NCI-H1694 (cell line): ENCODE results near the gene BIN1.

Source experiments
- DNase-seq: peaks from one replicate; lab custom pipeline; 2025; lab: John Stamatoyannopoulos, UW

BIN1 gene, protein sequence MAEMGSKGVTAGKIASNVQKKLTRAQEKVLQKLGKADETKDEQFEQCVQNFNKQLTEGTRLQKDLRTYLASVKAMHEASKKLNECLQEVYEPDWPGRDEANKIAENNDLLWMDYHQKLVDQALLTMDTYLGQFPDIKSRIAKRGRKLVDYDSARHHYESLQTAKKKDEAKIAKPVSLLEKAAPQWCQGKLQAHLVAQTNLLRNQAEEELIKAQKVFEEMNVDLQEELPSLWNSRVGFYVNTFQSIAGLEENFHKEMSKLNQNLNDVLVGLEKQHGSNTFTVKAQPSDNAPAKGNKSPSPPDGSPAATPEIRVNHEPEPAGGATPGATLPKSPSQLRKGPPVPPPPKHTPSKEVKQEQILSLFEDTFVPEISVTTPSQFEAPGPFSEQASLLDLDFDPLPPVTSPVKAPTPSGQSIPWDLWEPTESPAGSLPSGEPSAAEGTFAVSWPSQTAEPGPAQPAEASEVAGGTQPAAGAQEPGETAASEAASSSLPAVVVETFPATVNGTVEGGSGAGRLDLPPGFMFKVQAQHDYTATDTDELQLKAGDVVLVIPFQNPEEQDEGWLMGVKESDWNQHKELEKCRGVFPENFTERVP

GRCh38 chr2:127106991-127107621, at the start of gene BIN1:
BIN1 (minus strand) TSS chr2:127107154; CDS start chr2:127106943, 211 bp downstream.
- DNase-seq, result peak; percentile 62

DNA sequence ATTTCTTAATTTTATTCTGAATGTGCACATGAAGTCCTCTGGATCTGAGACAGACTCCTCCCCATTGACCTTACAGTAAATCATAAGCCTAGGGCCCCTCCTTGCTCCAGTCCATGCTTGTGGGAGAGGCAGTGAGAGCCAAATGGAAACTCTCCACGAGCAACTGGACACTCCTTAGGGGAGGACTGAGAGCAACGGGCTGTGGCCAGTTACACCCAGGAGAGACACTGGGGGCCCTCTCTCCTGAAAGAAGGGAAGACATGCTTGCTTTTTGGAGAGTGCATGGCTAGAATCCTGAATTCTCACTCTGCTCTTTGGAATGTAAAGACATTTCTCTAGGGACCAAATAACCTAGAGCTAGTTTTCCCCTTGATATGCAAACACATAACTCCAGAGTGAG, 49.0 kb upstream of the BIN1 start:
- no peak for DNase-seq

GRCh38 chr2:127155028-127155581, 48.2 kb upstream of the BIN1 start:
- DNase-seq, result no peak

DNA sequence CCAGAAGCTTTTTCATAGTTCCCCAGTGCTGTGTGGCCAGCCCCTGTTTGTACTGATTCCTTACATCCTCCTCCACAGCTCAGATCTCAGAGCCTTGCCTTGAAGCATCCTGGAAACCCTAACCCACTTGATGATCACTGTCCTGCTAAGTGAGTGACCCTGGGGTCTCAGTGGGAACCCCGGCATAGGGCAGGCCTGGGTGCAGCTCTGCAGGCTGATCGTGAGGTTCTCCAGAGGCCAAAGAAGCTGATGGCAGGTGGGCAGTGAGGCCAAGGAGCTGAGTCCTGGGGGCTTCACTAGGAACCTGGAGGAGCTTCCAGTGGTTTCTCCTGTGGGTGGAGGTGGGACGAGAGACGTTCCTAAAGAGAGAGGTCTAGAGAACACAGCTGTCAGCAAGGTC, 47.4 kb upstream of the BIN1 start:
- DNase-seq, result no peak

GRCh38 chr2:127153691-127154158, 46.8 kb upstream of the BIN1 start:
- no peak for DNase-seq

- no peak for DNase-seq
Measured at GRCh38 chr2:127150996-127151395, 44.0 kb upstream of the BIN1 start.

DNA sequence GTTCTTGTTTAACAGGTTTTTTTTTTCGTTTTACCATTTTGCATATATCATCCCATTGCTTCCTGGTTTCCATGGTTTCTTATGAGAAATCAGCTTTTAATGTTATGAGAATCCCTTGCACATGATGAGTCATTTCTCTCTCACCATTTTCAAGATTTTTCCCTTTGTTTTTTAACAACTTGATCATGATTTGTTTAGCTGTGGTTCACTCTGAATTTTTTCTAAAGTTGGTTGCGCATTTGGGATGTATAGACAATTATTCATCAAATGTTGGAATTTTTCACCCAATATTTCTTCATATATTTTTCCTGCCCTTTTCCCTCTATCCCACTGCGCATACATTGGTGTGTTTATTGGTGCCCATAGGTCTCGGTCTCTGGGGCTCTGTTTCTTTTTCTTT, 42.4 kb upstream of the BIN1 start:
- no peak for DNase-seq

GRCh38 chr2:127146820-127147502, 40.0 kb upstream of the BIN1 start:
- DNase-seq, result no peak

DNA sequence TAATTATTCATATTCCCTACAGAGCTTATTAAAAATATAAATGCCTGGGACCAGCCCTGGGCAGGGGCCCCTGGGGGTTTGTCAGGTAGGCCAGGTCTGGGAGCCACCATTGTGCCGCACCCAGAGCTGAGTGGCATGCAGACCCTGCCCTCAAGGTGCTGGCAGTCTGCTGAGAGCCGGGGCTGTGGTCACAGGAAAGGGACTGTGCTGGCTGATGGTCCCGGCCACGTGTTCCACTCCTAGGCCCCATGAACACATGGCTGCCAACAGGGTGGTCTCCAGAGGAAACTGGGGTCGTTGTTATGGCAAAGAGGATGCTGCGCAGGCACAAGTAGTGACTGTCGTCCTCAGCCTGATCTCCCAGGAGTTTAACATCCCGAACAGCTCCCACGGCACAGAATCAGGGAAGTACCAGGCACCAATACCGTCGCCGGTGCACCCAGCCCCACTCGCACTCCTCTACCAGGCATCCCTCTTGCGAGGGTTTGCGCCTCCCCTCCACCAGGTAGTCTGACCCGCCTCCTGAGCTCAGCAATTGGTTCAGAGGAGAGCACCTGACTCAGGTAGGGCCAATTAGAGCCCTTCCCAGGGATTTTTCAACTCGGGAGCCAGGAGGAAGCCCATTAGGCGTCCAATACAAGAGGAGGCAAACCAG, 39.2 kb upstream of the BIN1 start:
- no peak for DNase-seq

DNA sequence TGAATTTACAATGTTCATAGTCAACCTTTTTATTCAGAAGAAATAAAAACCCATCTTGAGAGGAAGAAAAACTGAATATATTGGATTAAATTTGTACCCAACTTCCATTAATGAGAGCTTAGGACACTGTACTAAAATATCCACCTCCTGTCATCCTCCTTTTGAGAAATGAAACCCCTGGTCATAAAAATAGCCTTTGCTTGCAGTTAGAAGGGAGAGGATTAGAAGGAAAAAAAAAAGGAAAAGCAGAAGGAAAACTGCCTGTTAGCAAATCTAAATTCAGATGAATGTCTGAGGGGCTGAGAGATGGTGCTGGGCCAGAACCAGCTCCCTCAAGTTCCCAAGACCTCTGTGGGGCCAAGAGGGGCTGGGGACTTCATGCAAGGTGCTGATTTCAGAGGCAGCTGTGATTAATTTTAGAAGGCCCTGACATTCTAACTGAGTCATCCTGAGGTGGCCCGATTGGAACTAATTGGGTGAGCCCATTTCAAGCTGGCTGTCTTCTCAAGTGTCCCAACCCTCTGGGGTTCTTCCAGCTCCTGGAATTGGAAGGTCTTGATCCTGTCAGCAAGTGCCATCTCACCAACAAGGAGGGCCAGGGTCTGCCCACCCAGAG, 38.4 kb upstream of the BIN1 start:
- no peak for DNase-seq

- DNase-seq, result no peak
Measured at GRCh38 chr2:127143841-127144782, 37.2 kb upstream of the BIN1 start.

- DNase-seq, result no peak
Measured at GRCh38 chr2:127142663-127143630, 36.0 kb upstream of the BIN1 start.

DNA sequence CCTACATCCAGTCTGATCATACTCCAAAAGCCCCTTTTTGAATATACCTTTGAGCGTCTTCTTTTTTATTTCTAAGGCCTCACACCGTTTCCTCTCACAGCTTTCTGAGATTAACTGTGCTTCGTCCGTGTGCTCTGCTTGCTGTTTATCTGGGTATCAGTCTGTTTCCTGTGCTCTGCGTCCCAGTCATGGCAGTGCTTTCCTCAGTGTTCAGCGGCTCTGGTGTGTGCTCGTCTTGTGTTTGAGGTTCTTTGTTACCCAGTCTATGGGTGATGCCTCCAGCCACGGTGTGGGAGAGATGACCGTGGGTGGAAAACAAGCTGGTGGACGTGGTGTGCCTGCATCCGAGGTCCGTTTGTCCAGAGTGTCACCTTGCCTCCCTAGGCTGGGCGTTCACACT, 33.6 kb upstream of the BIN1 start:
- DNase-seq, result no peak

DNA sequence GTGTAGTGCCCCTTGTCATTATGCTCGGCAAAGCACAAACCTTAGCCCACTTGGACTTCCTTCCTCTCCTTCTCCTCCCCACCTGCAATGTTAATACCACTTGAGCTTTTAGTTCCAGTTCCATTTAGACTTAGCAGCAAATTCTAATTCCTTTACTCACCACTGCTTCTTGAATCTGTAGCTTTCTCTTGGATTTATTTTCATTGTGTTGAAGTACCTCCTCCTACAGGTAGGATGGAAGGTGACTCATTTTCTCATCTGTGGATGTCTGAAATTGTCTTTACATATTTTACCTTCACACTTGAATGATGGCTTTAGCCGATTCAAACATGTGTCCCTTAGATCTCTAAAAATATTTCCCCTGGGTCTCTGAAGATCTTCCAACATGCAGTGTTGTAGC, 32.8 kb upstream of the BIN1 start:
- no peak for DNase-seq

- no peak for DNase-seq
Measured at GRCh38 chr2:127138281-127138680, 31.3 kb upstream of the BIN1 start.

DNA sequence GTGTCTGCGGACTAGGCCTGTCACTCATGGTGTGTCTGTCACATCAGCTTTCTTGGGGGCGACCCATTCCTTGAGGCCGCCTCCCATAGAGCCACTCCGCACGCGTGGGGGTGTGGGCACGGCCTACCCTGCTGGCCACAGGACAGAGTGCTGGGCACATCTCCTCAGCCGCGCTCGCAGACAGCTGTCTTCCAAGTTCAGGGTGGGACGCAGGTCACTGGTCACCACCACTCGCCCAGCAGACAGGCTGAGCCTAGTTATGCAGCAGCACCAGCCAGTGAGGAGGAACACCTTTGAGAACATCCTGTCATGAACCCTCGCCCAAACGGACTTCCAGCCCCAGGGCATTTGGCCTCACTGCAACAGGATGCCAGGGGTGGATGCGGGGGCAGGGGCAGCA, 30.8 kb upstream of the BIN1 start:
- no peak for DNase-seq

DNA sequence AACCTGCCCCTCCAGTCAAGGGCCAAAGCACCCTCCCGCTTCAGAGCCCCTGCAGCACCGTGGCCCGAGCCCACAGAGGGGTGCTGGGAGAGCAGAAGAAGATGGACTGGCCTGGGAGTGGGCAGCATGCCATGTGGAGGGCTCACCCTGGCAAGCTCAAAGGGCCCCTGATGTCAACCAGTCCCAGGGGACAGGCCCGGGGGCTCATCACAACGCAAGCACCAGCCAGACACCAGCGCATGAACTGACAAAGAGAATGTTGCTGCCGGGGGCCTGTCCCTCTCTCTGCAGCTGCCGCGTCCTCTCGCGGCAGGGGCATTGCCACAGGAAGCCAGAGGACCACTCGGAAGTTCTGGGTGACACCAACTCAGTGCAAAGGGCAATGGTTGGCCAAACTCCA, 30.3 kb upstream of the BIN1 start:
- DNase-seq, result no peak

- DNase-seq, result no peak
Measured at GRCh38 chr2:127134833-127135830, 28.2 kb upstream of the BIN1 start.
